NCI-H146 treated with DMSO at 0.1 percent for 48 hours (cell line): ENCODE measurements around the gene MAN2A2.
"Not testable (repeated sequence)": the region's sequence is repeated elsewhere in the genome, so short reads cannot be mapped to it uniquely, and the experiment has no call there.

ENCODE experiments used
- DNase-seq: peaks from one replicate; lab custom pipeline; 2025; ENCODE audit not compliant: unreplicated experiment; lab: John Stamatoyannopoulos, UW

MAN2A2 gene

GRCh38 chr15:90883976-90884718 is 19.0 kb upstream of the MAN2A2 start, which contains the start of gene FES:
Gene FES (plus strand): TSS chr15:90884504. CDS start chr15:90885046, 542 bp downstream.
- no peak for DNase-seq

GRCh38 chr15:90884719-90885431 is 18.2 kb upstream of the MAN2A2 start:
- DNase-seq, result no peak

- DNase-seq, result no peak
Measured at GRCh38 chr15:90885432-90886290, 17.4 kb upstream of the MAN2A2 start.

GRCh38 chr15:90886291-90886614 is 16.8 kb upstream of the MAN2A2 start:
- DNase-seq, result no peak

GRCh38 chr15:90887037-90887481 is 16.0 kb upstream of the MAN2A2 start:
- no peak for DNase-seq

- no peak for DNase-seq
Measured at GRCh38 chr15:90889313-90889730, 13.8 kb upstream of the MAN2A2 start.

GRCh38 chr15:90889736-90890456 is 13.2 kb upstream of the MAN2A2 start:
- DNase-seq, result no peak

- DNase-seq, result no peak
Measured at GRCh38 chr15:90890839-90891238, 12.3 kb upstream of the MAN2A2 start.

GRCh38 chr15:90891346-90891949 is 11.7 kb upstream of the MAN2A2 start:
- no peak for DNase-seq

GRCh38 chr15:90892023-90892422 is 11.1 kb upstream of the MAN2A2 start:
- DNase-seq, result no peak

GRCh38 chr15:90892498-90893174 is 10.5 kb upstream of the MAN2A2 start:
- DNase-seq, result no peak

GRCh38 chr15:90893175-90894090 is 9.7 kb upstream of the MAN2A2 start:
- peak; percentile 12 for DNase-seq

GRCh38 chr15:90895571-90896117 is 7.5 kb upstream of the MAN2A2 start:
- DNase-seq, result no peak

GRCh38 chr15:90897131-90897655 is 5.9 kb upstream of the MAN2A2 start:
- not testable (repeated sequence) for DNase-seq

- no peak for DNase-seq
Measured at GRCh38 chr15:90901175-90902039, 1.7 kb upstream of the MAN2A2 start.

GRCh38 chr15:90902040-90902839 is 862 bp upstream of the MAN2A2 start:
- peak; percentile 14 for DNase-seq
